IMR-90 (cell line): ENCODE data around the gene CIDEC. TPM values are rescaled to one million over a fixed set of nuclear protein-coding genes. Genes with fewer than 3 reads are reported as not detected.

Experiments used
- ATAC-seq: fragments of 200-7000 bp; cut with Tn5 transposase; 2 replicates; pipeline ENCODE4 v1.9.1; 2020; ENCODE audit warnings: low read depth, mild to moderate bottlenecking, moderate library complexity
- BruUV-seq: library from RNA; stranded (reverse); fragments of 400-500 nt; replicated peaks from 2 replicates; lab custom pipeline; 2021; lab: Mats Ljungman, UMichigan
- CTCF ChIA-PET: fragments of 300-600 bp; formaldehyde crosslinking; extraction: SDS; loops from one replicate; lab custom pipeline; 2021; ENCODE audit warnings: antibody characterized with exemption; lab: Yijun Ruan, JAX
- POLR2A ChIA-PET: fragments of 300-600 bp; sonication (Branson Sonifier 250); formaldehyde crosslinking; loops from one replicate; lab custom pipeline; 2022; ENCODE audit warnings: antibody characterized with exemption; ENCODE audit not compliant: unreplicated experiment; lab: Charles Lee
- DNase-seq: peaks from one replicate; pipeline ENCODE4 v3.0.0; 2013
- H2AFZ ChIP-seq: replicated peaks from 2 replicates; pipeline ENCODE3; 2013; ENCODE audit warnings: low read length, mild to moderate bottlenecking; ENCODE audit not compliant: poor library complexity
- H2AK5ac ChIP-seq: 2 replicates; pipeline ENCODE4 v1.6.1; 2013; ENCODE audit warnings: low read depth, low read length, inconsistent platforms
- H2AK9ac ChIP-seq: replicated peaks from 2 replicates; pipeline ENCODE3; 2013; ENCODE audit warnings: mild to moderate bottlenecking, low read depth, low read length, moderate library complexity; ENCODE audit not compliant: poor library complexity
- H2BK120ac ChIP-seq: 2 replicates; pipeline ENCODE4 v1.6.1; 2013; ENCODE audit warnings: low read depth, low read length, inconsistent platforms
- H2BK15ac ChIP-seq: 3 replicates; pipeline ENCODE4 v1.6.1; 2013; ENCODE audit warnings: low read depth, low read length, inconsistent platforms
- H2BK20ac ChIP-seq: 2 replicates; pipeline ENCODE4 v1.6.1; 2013; ENCODE audit warnings: low read depth, mild to moderate bottlenecking, inconsistent platforms, low read length, moderate library complexity
- H2BK5ac ChIP-seq: 2 replicates; pipeline ENCODE4 v1.6.1; 2013; ENCODE audit warnings: mild to moderate bottlenecking, low read depth, low read length, inconsistent platforms; ENCODE audit not compliant: poor library complexity, severe bottlenecking
- H3K14ac ChIP-seq: replicated peaks from 2 replicates; pipeline ENCODE4 v1.6.1; 2013; ENCODE audit warnings: low read depth, low read length, inconsistent platforms
- H3K18ac ChIP-seq: 2 replicates; pipeline ENCODE4 v1.6.1; 2013; ENCODE audit warnings: low read depth, low read length, control low read depth
- H3K23ac ChIP-seq: 2 replicates; pipeline ENCODE4 v1.6.1; 2013; ENCODE audit warnings: low read depth, low read length, inconsistent platforms
- H3K27ac ChIP-seq: 2 replicates; pipeline ENCODE4 v1.5.1; 2013; ENCODE audit warnings: mild to moderate bottlenecking, control low read depth, low read length; ENCODE audit not compliant: insufficient read depth
- H3K27me3 ChIP-seq: 2 replicates; pipeline ENCODE4 v1.6.1; 2013; ENCODE audit warnings: low read length; ENCODE audit not compliant: control insufficient read depth, insufficient read depth
- H3K36me3 ChIP-seq: 2 replicates; pipeline ENCODE4 v1.6.1; 2013; ENCODE audit warnings: low read length, mixed read lengths; ENCODE audit not compliant: control insufficient read depth, insufficient read depth
- H3K4ac ChIP-seq: 2 replicates; pipeline ENCODE4 v1.6.1; 2013; ENCODE audit warnings: low read depth, low read length, inconsistent platforms
- H3K4me1 ChIP-seq: 2 replicates; pipeline ENCODE4 v1.6.1; 2013; ENCODE audit warnings: low read length, mixed read lengths; ENCODE audit not compliant: control insufficient read depth, insufficient read depth
- H3K4me2 ChIP-seq: 2 replicates; pipeline ENCODE4 v1.6.1; 2013; ENCODE audit warnings: low read depth, mild to moderate bottlenecking, control low read depth, low read length, moderate library complexity
- H3K4me3 ChIP-seq: 2 replicates; pipeline ENCODE4 v1.5.1; 2013; ENCODE audit warnings: low read depth, mild to moderate bottlenecking, control low read depth, low read length, moderate library complexity; ENCODE audit not compliant: insufficient read depth
- H3K56ac ChIP-seq: 2 replicates; pipeline ENCODE4 v1.6.1; 2013; ENCODE audit warnings: low read length, inconsistent platforms; ENCODE audit not compliant: insufficient read depth; ENCODE audit errors: extremely low read depth
- H3K79me1 ChIP-seq, 2 experiments: 2 replicates each; pipeline ENCODE4 v1.6.1; 2013; ENCODE audit warnings: low read length in 2 of 2, inconsistent platforms in 1 of 2, low read depth in 1 of 2
- H3K9ac ChIP-seq: 2 replicates; pipeline ENCODE4 v1.6.1; 2013; ENCODE audit warnings: low read depth, low read length, control low read depth
- H3K9me1 ChIP-seq: 2 replicates; pipeline ENCODE4 v1.6.1; 2013; ENCODE audit warnings: low read length, inconsistent platforms; ENCODE audit not compliant: insufficient read depth
- H3K9me3 ChIP-seq: 2 replicates; pipeline ENCODE4 v1.6.1; 2013; ENCODE audit warnings: low read length; ENCODE audit not compliant: control insufficient read depth, insufficient read depth
- H4K20me1 ChIP-seq: 2 replicates; pipeline ENCODE4 v1.6.1; 2013; ENCODE audit warnings: low read length, inconsistent platforms; ENCODE audit not compliant: insufficient read depth
- H4K5ac ChIP-seq: 2 replicates; pipeline ENCODE4 v1.6.1; 2013; ENCODE audit warnings: mild to moderate bottlenecking, low read depth, low read length, control low read depth
- H4K8ac ChIP-seq, 2 experiments: 2 replicates each; pipeline ENCODE4 v1.6.1; 2013; ENCODE audit warnings: low read depth in 2 of 2, low read length in 2 of 2, control low read depth in 1 of 2, inconsistent platforms in 1 of 2
- H4K91ac ChIP-seq: 2 replicates; pipeline ENCODE4 v1.6.1; 2013; ENCODE audit warnings: low read depth, low read length, inconsistent platforms; ENCODE audit not compliant: insufficient read depth
- BHLHE40 ChIP-seq: fragments of 150-350 bp; IDR thresholded peaks from 2 replicates; pipeline ENCODE4 v1.6.1; 2016; ENCODE audit warnings: mild to moderate bottlenecking, low read depth, low read length
- CEBPB ChIP-seq: IDR thresholded peaks from 2 replicates; pipeline ENCODE4 v1.6.1; 2012; ENCODE audit warnings: low read depth, low read length, improper control_type of control experiment
- CHD1 ChIP-seq: IDR thresholded peaks from 2 replicates; pipeline ENCODE4 v1.6.1; 2012; ENCODE audit warnings: low read depth, low read length, improper control_type of control experiment
- CTCF ChIP-seq: conservative IDR thresholded peaks from 2 replicates; pipeline ENCODE4 v1.5.1; 2012; ENCODE audit warnings: mild to moderate bottlenecking, low read depth, low read length, improper control_type of control experiment
- ELK1 ChIP-seq: fragments of 150-350 bp; IDR thresholded peaks from 2 replicates; pipeline ENCODE4 v1.6.1; 2016; ENCODE audit warnings: low read depth, mild to moderate bottlenecking, low read length, moderate library complexity, borderline replicate concordance
- FOS ChIP-seq: fragments of 150-350 bp; IDR thresholded peaks from 2 replicates; pipeline ENCODE4 v1.6.1; 2016; ENCODE audit warnings: low read depth, low read length
- MAFK ChIP-seq: IDR thresholded peaks from 2 replicates; pipeline ENCODE4 v1.6.1; 2012; ENCODE audit warnings: low read depth, low read length, improper control_type of control experiment
- MAZ ChIP-seq: IDR thresholded peaks from 2 replicates; pipeline ENCODE4 v1.6.1; 2012; ENCODE audit warnings: low read depth, mild to moderate bottlenecking, low read length, improper control_type of control experiment, moderate library complexity, borderline replicate concordance
- MXI1 ChIP-seq: IDR thresholded peaks from 2 replicates; pipeline ENCODE4 v1.6.1; 2012; ENCODE audit warnings: low read depth, mild to moderate bottlenecking, low read length, moderate library complexity, borderline replicate concordance
- NFE2L2 ChIP-seq: fragments of 150-350 bp; IDR thresholded peaks from 2 replicates; pipeline ENCODE4 v1.6.1; 2016; ENCODE audit warnings: low read depth, mild to moderate bottlenecking, low read length
- POLR2A ChIP-seq: IDR thresholded peaks from 2 replicates; pipeline ENCODE4 v1.6.1; 2012; ENCODE audit warnings: mild to moderate bottlenecking, low read depth, low read length
- RAD21 ChIP-seq: IDR thresholded peaks from 2 replicates; pipeline ENCODE4 v1.6.1; 2012; ENCODE audit warnings: low read length, improper control_type of control experiment
- RCOR1 ChIP-seq: IDR thresholded peaks from 2 replicates; pipeline ENCODE4 v1.6.1; 2012; ENCODE audit warnings: mild to moderate bottlenecking, low read length, improper control_type of control experiment; ENCODE audit not compliant: insufficient replicate concordance
- RFX5 ChIP-seq: IDR thresholded peaks from 2 replicates; pipeline ENCODE4 v1.8.0; 2012; ENCODE audit warnings: low read depth, mild to moderate bottlenecking, low read length, moderate library complexity
- SMC3 ChIP-seq: fragments of 150-350 bp; IDR thresholded peaks from 2 replicates; pipeline ENCODE4 v1.6.1; 2016; ENCODE audit warnings: low read depth, mild to moderate bottlenecking, antibody characterized with exemption, low read length, moderate library complexity
- USF2 ChIP-seq: fragments of 150-350 bp; IDR thresholded peaks from 2 replicates; pipeline ENCODE4 v1.6.1; 2017; ENCODE audit warnings: mild to moderate bottlenecking, antibody characterized with exemption, low read length, low read depth
- WGBS, 2 experiments: methylation state at CpG; one replicate each; pipeline versions ENCODE4 v1.1.5 to v1.1.7; 2013; ENCODE audit warnings: missing lambda C conversion rate in 2 of 2; ENCODE audit not compliant: insufficient read length in 1 of 2; ENCODE audit errors: extremely low coverage in 2 of 2; 5-methylcytosine and 5-hydroxymethylcytosine counted together
- dilution Hi-C: fragments of 300-500 bp; cut with HindIII; formaldehyde crosslinking; loops from one replicate; pipeline ENCODE4 v1.14.3; 2018; ENCODE audit warnings: low sequenced_read_pairs; ENCODE audit not compliant: unreplicated experiment
- in situ Hi-C: fragments of 300-500 bp; cut with MboI; formaldehyde crosslinking; loops from 3 replicates; pipeline ENCODE4 v1.14.3; 2019; ENCODE audit warnings: low sequenced_read_pairs, inconsistent platforms, mixed read lengths
- intact Hi-C: fragments of 100-400 bp; cut with micrococcal nuclease; formaldehyde crosslinking; loops from 2 replicates; pipeline ENCODE4 v1.10.0; 2022
- polyA plus RNA-seq, 3 experiments: library from polyadenylated mRNA; depleted of rRNA; stranded (reverse); fragments of >200 nt; gene quantifications; 2 replicates each; pipeline ENCODE4 v1.2.3, GENCODE V29; 2012; ENCODE audit warnings: low replicate concordance in 1 of 3
- total RNA-seq: library from RNA; depleted of rRNA; stranded (reverse); fragments of >200 nt; gene quantifications from 2 replicates; pipeline ENCODE4 v1.2.3, GENCODE V29; 2012

The CIDEC gene
- total and polyA plus RNA-seq, 2 of the 4 experiments (the other 2 are of a cell fraction) = 0.09 TPM; not detected in 1

DNA sequence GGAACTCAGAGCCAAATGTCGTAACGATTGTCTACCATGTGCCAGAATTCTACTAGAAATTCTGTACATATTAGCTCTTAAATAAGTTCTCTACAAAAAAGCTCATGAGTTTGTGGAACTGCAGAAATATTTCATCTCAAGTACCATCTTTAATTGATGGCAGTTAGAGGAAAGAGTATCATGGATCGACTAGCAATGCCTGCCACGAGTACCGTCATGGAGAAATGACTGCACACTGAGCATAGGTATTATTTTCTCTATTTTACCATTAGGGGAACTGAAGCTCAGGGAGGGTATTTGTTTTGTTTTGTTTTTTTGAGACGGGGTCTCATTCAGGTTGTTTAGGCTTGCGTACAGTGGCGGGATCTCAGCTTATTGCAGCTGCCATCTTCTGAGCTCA lies 39.0 kb downstream of the CIDEC start:
- Histone ChIP-seq H3K23ac (no peak overlapping the region), H4K8ac (no peak overlapping the region), H3K4ac (no peak overlapping the region), H3K27me3 (no peaks in the 10 kb centered on the region), H2BK5ac (no peak overlapping the region), H3K14ac (no peak overlapping the region), H4K20me1 (no peaks in the 10 kb centered on the region; the same call in 1 of the 2 replicates), H2AFZ (no peak overlapping the region), H3K9ac (no peak overlapping the region), H4K5ac (no peak overlapping the region), H3K36me3 (peaks cover 29% of the 10 kb centered on the region), H3K9me3 (no peaks in the 10 kb centered on the region), H3K4me3 (no peak overlapping the region), H2BK15ac (no peak overlapping the region), H2BK20ac (no peak overlapping the region), H2AK9ac (no peak overlapping the region), H3K79me1 (peaks cover 9 to 28% of the 10 kb centered on the region in 2 experiments), H3K4me2 (no peak overlapping the region), H4K91ac (no peak overlapping the region), H3K56ac (no peak overlapping the region), H2BK120ac (no peak overlapping the region), H3K27ac (no peak overlapping the region), H2AK5ac (no peak overlapping the region), H3K9me1 (0 out of 2 replicates have a peak, but pooled peaks cover 2% of the 10 kb centered on the region), H3K18ac (no peak overlapping the region), H3K4me1 (no peaks in the 10 kb centered on the region)
- CTCF ChIA-PET = interaction anchor here (0.6 kb wide), 1 partner anchor 11 kb away, joined by 5 read pairs; no protein-coding TSS in a partner anchor
- no peak for ATAC-seq
- POLR2A ChIA-PET = interaction anchor here (0.6 kb wide), 1 partner anchor 127 kb away, joined by 7 read pairs; no protein-coding TSS in a partner anchor
- WGBS, 2 experiments = no CpG with 5 or more reads among the region's 8 CpGs
- in situ Hi-C loops (no loop called here), dilution Hi-C loops (no loop called here), intact Hi-C loops (loop anchor here (10.0 kb wide), 1 partner anchor 444 kb away; no protein-coding TSS in a partner anchor)
- TF ChIP-seq USF2 = no peak
- TF ChIP-seq MAFK = no peak
- no peak for TF ChIP-seq MAZ
- TF ChIP-seq RFX5 = no peak
- no peak for TF ChIP-seq POLR2A
- no peak for TF ChIP-seq RCOR1
- TF ChIP-seq ELK1 = no peak
- TF ChIP-seq RAD21 = no peak
- TF ChIP-seq MXI1 = no peak
- TF ChIP-seq NFE2L2 = no peak
- TF ChIP-seq CTCF = no peak
- TF ChIP-seq CEBPB = no peak
- no peak for TF ChIP-seq CHD1
- no peak for TF ChIP-seq SMC3
- TF ChIP-seq BHLHE40 = no peak
- no peak for TF ChIP-seq FOS
- no TSS peak for BruUV-seq
- DNase-seq = no peak
